H1 (cell line): ENCODE data around the gene DENND2A. TPM values are rescaled to one million over a fixed set of nuclear protein-coding genes. Genes with fewer than 3 reads are reported as not detected.

Experiments
- CTCF ChIA-PET: fragments of 300-600 bp; sonication (Branson Sonifier 250); formaldehyde crosslinking; loops from one replicate; lab custom pipeline; 2021; ENCODE audit not compliant: partially characterized antibody; lab: Charles Lee
- POLR2A ChIA-PET: fragments of 300-600 bp; sonication (Branson Sonifier 250); formaldehyde crosslinking; loops from one replicate; lab custom pipeline; 2021; ENCODE audit warnings: inconsistent platforms; ENCODE audit not compliant: partially characterized antibody; lab: Charles Lee
- DNase-seq, 2 experiments: peaks; one replicate each; pipeline versions ENCODE4 v3.0.0 to v3.0.0-alpha.2; 2010 to 2022; ENCODE audit warnings: low spot score in 2 of 2, low read depth in 1 of 2, mixed read lengths in 1 of 2
- FAIRE-seq: peaks from 2 replicates; lab custom pipeline; 2011; peaks lifted over from hg19 to GRCh38; lab: Jason Lieb, UNC
- H2AFZ ChIP-seq: 2 replicates; pipeline ENCODE4 v1.8.1; 2012; ENCODE audit warnings: low read length, inconsistent platforms
- H2AK5ac ChIP-seq: 2 replicates; pipeline ENCODE4 v1.6.1; 2013; ENCODE audit warnings: low read depth, low read length
- H2BK120ac ChIP-seq: replicated peaks from 2 replicates; pipeline ENCODE3; 2013; ENCODE audit warnings: low read depth, low read length, inconsistent platforms
- H2BK12ac ChIP-seq: 2 replicates; pipeline ENCODE4 v1.6.1; 2013; ENCODE audit warnings: low read depth, low read length
- H2BK15ac ChIP-seq: 2 replicates; pipeline ENCODE4 v1.6.1; 2013; ENCODE audit warnings: low read length
- H2BK20ac ChIP-seq: 2 replicates; pipeline ENCODE4 v1.6.1; 2013; ENCODE audit warnings: low read length
- H2BK5ac ChIP-seq: 2 replicates; pipeline ENCODE4 v1.6.1; 2013; ENCODE audit warnings: low read depth, low read length
- H3K14ac ChIP-seq: 2 replicates; pipeline ENCODE4 v1.6.1; 2013; ENCODE audit warnings: inconsistent platforms; ENCODE audit not compliant: insufficient read length
- H3K18ac ChIP-seq: 2 replicates; pipeline ENCODE4 v1.6.1; 2013; ENCODE audit warnings: low read length; ENCODE audit errors: extremely low read depth
- H3K23ac ChIP-seq: 2 replicates; pipeline ENCODE4 v1.6.1; 2013; ENCODE audit warnings: inconsistent platforms; ENCODE audit not compliant: insufficient read length
- H3K23me2 ChIP-seq: 2 replicates; pipeline ENCODE4 v1.6.1; 2013; ENCODE audit warnings: low read depth, low read length
- H3K27ac ChIP-seq: 2 replicates; pipeline ENCODE4 v1.6.1; 2011; ENCODE audit warnings: low read depth, low read length, inconsistent platforms
- H3K27me3 ChIP-seq, 4 experiments: replicated peaks in 1 of 4; 1 replicate in 1 of 4; 2 replicates in 3 of 4; pipeline versions ENCODE4 v1.6.1 to v1.8.1; 2011 to 2013; ENCODE audit warnings: low read length in 3 of 4, mild to moderate bottlenecking in 3 of 4, inconsistent platforms in 2 of 4, mixed read lengths in 2 of 4, moderate library complexity in 1 of 4; ENCODE audit not compliant: control insufficient read depth in 3 of 4, insufficient read depth in 3 of 4; ENCODE audit errors: extremely low read depth in 1 of 4
- H3K36me3 ChIP-seq, 4 experiments: 2 replicates each; pipeline versions ENCODE4 v1.6.1 to v1.8.1; 2011 to 2013; ENCODE audit warnings: mild to moderate bottlenecking in 4 of 4, low read length in 3 of 4, moderate library complexity in 2 of 4, control low read depth in 1 of 4, inconsistent platforms in 1 of 4; ENCODE audit not compliant: insufficient read depth in 4 of 4, control insufficient read depth in 2 of 4
- H3K4ac ChIP-seq: replicated peaks from 2 replicates; pipeline ENCODE3; 2013; ENCODE audit warnings: low read length, low read depth, mixed read lengths, inconsistent platforms; ENCODE audit not compliant: insufficient read length
- H3K4me1 ChIP-seq, 4 experiments: replicated peaks in 1 of 4; 1 replicate in 1 of 4; 2 replicates in 3 of 4; pipeline versions ENCODE4 v1.6.1 to v1.8.1; 2011 to 2013; ENCODE audit warnings: low read length in 3 of 4, inconsistent platforms in 2 of 4, mixed read lengths in 1 of 4; ENCODE audit not compliant: insufficient read depth in 4 of 4, control insufficient read depth in 3 of 4
- H3K4me2 ChIP-seq, 2 experiments: 2 replicates each; pipeline versions ENCODE4 v1.6.1 to v1.8.1; 2011 to 2013; ENCODE audit warnings: low read depth in 2 of 2, low read length in 2 of 2, control low read depth in 1 of 2, inconsistent platforms in 1 of 2, mild to moderate bottlenecking in 1 of 2; ENCODE audit not compliant: insufficient read depth in 1 of 2
- H3K4me3 ChIP-seq, 4 experiments: fragments of 200-600, 300-600 bp in 1 of 4; sonication (generic), shearing (Covaris generic), sonication (Bioruptor Twin) in 1 of 4; 2 replicates each; pipeline versions ENCODE4 v1.5.1 to v1.8.1; 2011 to 2016; ENCODE audit warnings: low read length in 4 of 4, low read depth in 3 of 4, control low read depth in 2 of 4, inconsistent platforms in 2 of 4, mild to moderate bottlenecking in 2 of 4, mixed read lengths in 1 of 4, moderate library complexity in 1 of 4; ENCODE audit not compliant: insufficient read depth in 2 of 4; ENCODE audit errors: extremely low read depth in 1 of 4
- H3K56ac ChIP-seq: replicated peaks from 2 replicates; pipeline ENCODE3; 2013; ENCODE audit warnings: low read depth, mild to moderate bottlenecking, mixed read lengths, low read length, inconsistent platforms; ENCODE audit not compliant: insufficient read length
- H3K79me1 ChIP-seq: 2 replicates; pipeline ENCODE4 v1.6.1; 2013; ENCODE audit warnings: low read depth, low read length, control low read depth
- H3K79me2 ChIP-seq, 2 experiments: 2 replicates each; pipeline versions ENCODE4 v1.6.1 to v1.8.1; 2012 to 2013; ENCODE audit warnings: low read length in 2 of 2, mild to moderate bottlenecking in 2 of 2, inconsistent platforms in 1 of 2; ENCODE audit not compliant: insufficient read depth in 2 of 2, control insufficient read depth in 1 of 2
- H3K9ac ChIP-seq, 4 experiments: replicated peaks in 1 of 4; 1 replicate in 1 of 4; 2 replicates in 3 of 4; pipeline versions ENCODE4 v1.6.1 to v1.8.1; 2011 to 2013; ENCODE audit warnings: low read depth in 3 of 4, low read length in 3 of 4, control low read depth in 2 of 4, mild to moderate bottlenecking in 2 of 4, moderate library complexity in 2 of 4, inconsistent platforms in 1 of 4; ENCODE audit errors: extremely low read depth in 1 of 4
- H3K9me3 ChIP-seq, 2 experiments: 2 replicates each; pipeline versions ENCODE4 v1.6.1 to v1.8.1; 2012 to 2013; ENCODE audit warnings: mild to moderate bottlenecking in 2 of 2, moderate library complexity in 2 of 2, control low read depth in 1 of 2, inconsistent platforms in 1 of 2, low read depth in 1 of 2, low read length in 1 of 2, mixed read lengths in 1 of 2; ENCODE audit not compliant: insufficient read depth in 2 of 2
- H4K20me1 ChIP-seq, 2 experiments: replicated peaks in 1 of 2; 2 replicates each; pipeline versions ENCODE3 to v1.8.1; 2011 to 2013; ENCODE audit warnings: inconsistent platforms in 2 of 2, low read length in 2 of 2, mild to moderate bottlenecking in 1 of 2; ENCODE audit not compliant: insufficient read depth in 2 of 2, control insufficient read depth in 1 of 2
- H4K5ac ChIP-seq: 2 replicates; pipeline ENCODE4 v1.6.1; 2013; ENCODE audit warnings: low read length, low read depth, mixed read lengths, inconsistent platforms; ENCODE audit not compliant: insufficient read length
- H4K8ac ChIP-seq: 2 replicates; pipeline ENCODE4 v1.8.0; 2013; ENCODE audit warnings: mild to moderate bottlenecking, moderate library complexity, low read length, inconsistent platforms; ENCODE audit not compliant: insufficient read depth; ENCODE audit errors: extremely low read depth
- H4K91ac ChIP-seq: replicated peaks from 2 replicates; pipeline ENCODE3; 2013; ENCODE audit warnings: low read length, mixed read lengths, inconsistent platforms; ENCODE audit not compliant: insufficient read length
- WGBS, 2 experiments: shearing (Covaris generic) in 1 of 2; methylation state at CpG; one replicate each; pipeline versions ENCODE4 v1.1.6 to v1.1.7; 2013 to 2015; ENCODE audit warnings: low lambda C conversion rate in 2 of 2, mixed read lengths in 2 of 2, inconsistent platforms in 1 of 2, low coverage in 1 of 2, missing lambda C conversion rate in 1 of 2; ENCODE audit not compliant: insufficient replicate concordance in 2 of 2, insufficient coverage in 1 of 2, insufficient read length in 1 of 2; ENCODE audit errors: extremely low coverage in 1 of 2, missing lambda C conversion rate in 1 of 2; 5-methylcytosine and 5-hydroxymethylcytosine counted together
- polyA plus RNA-seq, 7 experiments: library from polyadenylated mRNA; depleted of rRNA in 3 of 7; stranded (reverse) in 5 of 7; unstranded in 2 of 7; fragments of >200 nt in 5 of 7; fragments of 200-250 nt in 2 of 7; gene quantifications; 1 replicate in 5 of 7; 2 replicates in 1 of 7; 4 replicates in 1 of 7; pipeline versions ENCODE4 v1.2.1 to v1.2.3, GENCODE V29; 2011 to 2013; ENCODE audit warnings: missing spikeins in 2 of 7, mixed read lengths in 2 of 7
- total RNA-seq: library from RNA; stranded (reverse); fragmentation: NEBNext Ultra II Directional; extraction: Animal tissue kit (Norgen Biotek cat#: 25700); gene quantifications from 2 replicates; pipeline ENCODE4 v1.2.1, GENCODE V29; 2021

Gene DENND2A
- total and polyA plus RNA-seq, 2 of the 8 experiments (the other 6 are each of a cell fraction or from before 2014, with no cell fraction given), result 5.0 to 13.0 TPM

- no peak for FAIRE-seq
- no peak within 1 kb of the TSS for H2BK20ac ChIP-seq
- peak within 1 kb of the TSS; percentile 65 for H4K91ac ChIP-seq
- H3K9ac ChIP-seq, result peak within 1 kb of the TSS; percentile 77 to 99 (median 80)
- no peak within 1 kb of the TSS for H3K14ac ChIP-seq
- ChIA-PET CTCF (interaction anchor here (2.0 to 8.9 kb wide), 2 partner anchors 14 to 174 kb away, joined by 9 to 67 read pairs; no protein-coding TSS in a partner anchor), POLR2A (interaction anchor here (0.7 to 2.1 kb wide), 12 partner anchors 9 to 194 kb away, joined by 3 to 9 read pairs (median 4); partner anchors contain the start of gene ADCK2)
- H3K79me2 ChIP-seq, result peaks cover 8 to 42% of the 10 kb centered on the region in 2 experiments
- peak within 1 kb of the TSS; percentile 73; the same call in 1 of the 2 replicates for H2BK5ac ChIP-seq
- peak within 1 kb of the TSS; percentile 96; the same call in 1 of the 2 replicates for H4K8ac ChIP-seq
- H4K5ac ChIP-seq, result peak within 1 kb of the TSS; percentile 75
- peak; percentile 94 to 97 for DNase-seq
- no peak within 1 kb of the TSS for H2BK12ac ChIP-seq
- WGBS, 2 experiments, result 2% methylated on average over 49 of the region's 71 CpGs; no CpG with 5 or more reads in 1 of the 2 experiments
- H3K27me3 ChIP-seq, result no peaks in the 10 kb centered on the region
- peak within 1 kb of the TSS; percentile 80; the same call in 1 of the 2 replicates for H2AFZ ChIP-seq
- H2BK120ac ChIP-seq, result no peak within 1 kb of the TSS
- H3K23ac ChIP-seq, result no peak within 1 kb of the TSS
- no peaks in the 10 kb centered on the region for H3K79me1 ChIP-seq
- peaks cover 0 to 4% of the 10 kb centered on the region in 2 experiments for H4K20me1 ChIP-seq
- H3K18ac ChIP-seq, result peak within 1 kb of the TSS; percentile 25; the same call in 1 of the 2 replicates
- H3K27ac ChIP-seq, result peak within 1 kb of the TSS; percentile 85
- peak within 1 kb of the TSS; percentile 68 to 70 for H3K4me2 ChIP-seq
- peak within 1 kb of the TSS; percentile 84 for H3K56ac ChIP-seq
- no peaks in the 10 kb centered on the region for H3K36me3 ChIP-seq
- 0 out of 2 replicates have a peak within 1 kb of the TSS, but pooled peaks have one; percentile 9 for H2BK15ac ChIP-seq
- H3K4me3 ChIP-seq, result peak within 1 kb of the TSS; percentile 84 to 96 (median 88)
- H3K23me2 ChIP-seq, result 0 out of 2 replicates have a peak, but pooled peaks cover 1% of the 10 kb centered on the region
- peaks cover 0 to 12% (median 5%) of the 10 kb centered on the region in 4 experiments; a peak in 3 of 7 replicates for H3K4me1 ChIP-seq
- H3K9me3 ChIP-seq, result no peaks in the 10 kb centered on the region
- H3K4ac ChIP-seq, result no peak within 1 kb of the TSS
- H2AK5ac ChIP-seq, result no peak within 1 kb of the TSS
Measured at GRCh38 chr7:140479062-140479738, 161.4 kb downstream of the DENND2A start, which contains the start of gene MKRN1. MKRN1 (minus strand) TSS chr7:140479505; CDS start chr7:140479344, 161 bp downstream.
